GM12878 (cell line): ENCODE measurements around the gene KCTD12. TPM values are rescaled to one million over a fixed set of nuclear protein-coding genes. Genes with fewer than 3 reads are reported as not detected.

ENCODE experiments used
- ATAC-seq: fragments of 200-7000 bp; cut with Tn5 transposase; 3 replicates; pipeline ENCODE4 v1.9.1; 2020; ENCODE audit warnings: mild to moderate bottlenecking, moderate library complexity
- BruUV-seq: library from RNA; stranded (reverse); fragments of 400-500 nt; replicated peaks from 2 replicates; lab custom pipeline; 2021; lab: Mats Ljungman, UMichigan
- CTCF ChIA-PET: fragments of 300-600 bp; sonication (Branson Sonifier 250); formaldehyde crosslinking; extraction: SDS; loops from one replicate; lab custom pipeline; 2021; ENCODE audit warnings: inconsistent platforms; lab: Yijun Ruan, JAX
- POLR2A ChIA-PET: fragments of 350-600 bp; formaldehyde crosslinking; extraction: SDS; loops from one replicate; lab custom pipeline; 2021; ENCODE audit warnings: inconsistent platforms; lab: Charles Lee
- RAD21 ChIA-PET: fragments of 300-600 bp; sonication (Branson Sonifier 250); formaldehyde crosslinking; loops from one replicate; lab custom pipeline; 2023; ENCODE audit warnings: antibody characterized with exemption; ENCODE audit not compliant: unreplicated experiment; lab: Charles Lee
- SMC1A ChIA-PET: fragments of 300-600 bp; sonication (Branson Sonifier 250); formaldehyde crosslinking; loops from one replicate; lab custom pipeline; 2023; ENCODE audit not compliant: unreplicated experiment, uncharacterized antibody; lab: Charles Lee
- DNase-seq: peaks from one replicate; pipeline ENCODE4 v3.0.0-alpha.2; 2011; ENCODE audit warnings: low read depth, low spot score
- FAIRE-seq: peaks from 3 replicates; lab custom pipeline; 2011; peaks lifted over from hg19 to GRCh38; lab: Jason Lieb, UNC
- H2AFZ ChIP-seq: 2 replicates; pipeline ENCODE4 v1.6.0; 2011; ENCODE audit warnings: low read depth, low read length, control low read depth; ENCODE audit not compliant: control insufficient read depth
- H3K27ac ChIP-seq: 2 replicates; pipeline ENCODE4 v1.5.1; 2011; ENCODE audit warnings: control low read depth; ENCODE audit not compliant: control insufficient read depth, insufficient read depth
- H3K27me3 ChIP-seq, 2 experiments: replicated peaks in 1 of 2; 2 replicates each; pipeline versions ENCODE4 v1.6.0 to v1.6.1; 2011; ENCODE audit warnings: low read length in 1 of 2; ENCODE audit not compliant: control insufficient read depth in 2 of 2, insufficient read depth in 2 of 2
- H3K36me3 ChIP-seq, 2 experiments: 2 replicates each; pipeline ENCODE4 v1.5.1; 2011; ENCODE audit warnings: low read length in 1 of 2; ENCODE audit not compliant: control insufficient read depth in 2 of 2, insufficient read depth in 2 of 2
- H3K4me1 ChIP-seq: 2 replicates; pipeline ENCODE4 v1.6.1; 2011; ENCODE audit warnings: mild to moderate bottlenecking, low read length, moderate library complexity, mixed read lengths; ENCODE audit not compliant: control insufficient read depth, insufficient read depth
- H3K4me2 ChIP-seq: 2 replicates; pipeline ENCODE4 v1.6.0; 2011; ENCODE audit warnings: control low read depth; ENCODE audit not compliant: control insufficient read depth, insufficient read depth
- H3K4me3 ChIP-seq: fragments of 200-600 bp; sonication (generic); 2 replicates; pipeline ENCODE4 v1.5.1; 2016
- H3K79me2 ChIP-seq: 2 replicates; pipeline ENCODE4 v1.6.0; 2011; ENCODE audit warnings: low read length; ENCODE audit not compliant: control insufficient read depth, insufficient read depth
- H3K9ac ChIP-seq: 2 replicates; pipeline ENCODE4 v1.8.0; 2011; ENCODE audit warnings: low read length, control low read depth, mixed read lengths; ENCODE audit not compliant: control insufficient read depth, insufficient read depth
- H3K9me3 ChIP-seq: replicated peaks from 3 replicates; pipeline ENCODE4 v1.5.1; 2011; ENCODE audit warnings: mild to moderate bottlenecking, low read length; ENCODE audit not compliant: control insufficient read depth, insufficient read depth
- H4K20me1 ChIP-seq: 2 replicates; pipeline ENCODE4 v1.6.0; 2011; ENCODE audit not compliant: control insufficient read depth, insufficient read depth
- IKZF1 ChIP-seq: fragments of 450-650 bp; conservative IDR thresholded peaks from 2 replicates; pipeline ENCODE4 v1.6.1; 2017; ENCODE audit warnings: antibody characterized with exemption, mild to moderate bottlenecking
- JUND ChIP-seq: IDR thresholded peaks from 2 replicates; pipeline ENCODE4 v1.6.1; 2012; ENCODE audit warnings: low read depth, mild to moderate bottlenecking, low read length, improper control_type of control experiment, moderate library complexity
- NFXL1 ChIP-seq: fragments of 450-650 bp; IDR thresholded peaks from 2 replicates; pipeline ENCODE4 v1.6.1; 2017; ENCODE audit warnings: antibody characterized with exemption, mild to moderate bottlenecking, borderline replicate concordance
- PAX5 ChIP-seq: IDR thresholded peaks from 2 replicates; pipeline ENCODE4 v1.6.1; 2011; ENCODE audit warnings: low read depth, low read length, borderline replicate concordance
- SPI1 ChIP-seq: IDR thresholded peaks from 2 replicates; pipeline ENCODE4 v1.6.1; 2011; ENCODE audit warnings: low read depth, mild to moderate bottlenecking, low read length, moderate library complexity, borderline replicate concordance; ENCODE audit not compliant: insufficient read depth
- TARDBP ChIP-seq: IDR thresholded peaks from 2 replicates; pipeline ENCODE4 v1.6.1; 2016; ENCODE audit warnings: borderline replicate concordance
- ZZZ3 ChIP-seq: IDR thresholded peaks from 2 replicates; pipeline ENCODE4 v1.6.1; 2011; ENCODE audit warnings: low read depth; ENCODE audit not compliant: control insufficient read depth, insufficient read length
- WGBS: methylation state at CpG from one replicate; pipeline ENCODE4 v1.1.6; 2016; ENCODE audit warnings: low lambda C conversion rate; ENCODE audit not compliant: insufficient replicate concordance, insufficient coverage; ENCODE audit errors: missing lambda C conversion rate; 5-methylcytosine and 5-hydroxymethylcytosine counted together
- in situ Hi-C: fragments of 300-500 bp; cut with MboI; formaldehyde crosslinking; loops from 9 replicates; pipeline ENCODE4 v1.14.3; 2018; ENCODE audit warnings: mixed read lengths
- intact Hi-C: fragments of 100-400 bp; cut with micrococcal nuclease; formaldehyde crosslinking; loops from one replicate; pipeline ENCODE4 v1.14.2; 2022; ENCODE audit not compliant: unreplicated experiment
- polyA plus RNA-seq, 11 experiments: library from polyadenylated mRNA; depleted of rRNA in 4 of 11; unstranded in 6 of 11; stranded (reverse) in 5 of 11; fragments of >200 nt; fragmentation: Nextera tagmentation in 4 of 11; fragmentation: Illumina TruSeq in 1 of 11; extraction: Ambion mirVana in 4 of 11; extraction: Trizol in 1 of 11; gene quantifications; 1 replicate in 1 of 11; 2 replicates in 10 of 11; pipeline versions ENCODE4 v1.2.1 to v1.2.3, GENCODE V29; 2011 to 2016; ENCODE audit warnings: inconsistent platforms in 2 of 11, missing spikeins in 2 of 11, low read depth in 1 of 11
- total RNA-seq, 4 experiments: library from RNA; depleted of rRNA in 3 of 4; stranded (reverse); fragments of >200 nt in 3 of 4; fragmentation: Illumina TruSeq in 1 of 4; extraction: Trizol in 1 of 4; gene quantifications; 2 replicates each; pipeline versions ENCODE4 v1.2.1 to v1.2.3, GENCODE V29; 2013 to 2021
- TF ChIP-seq, protein P1 (sequence below): IDR thresholded peaks from 2 replicates; pipeline ENCODE4 v1.6.1; 2011; ENCODE audit warnings: borderline replicate concordance, low read depth, mild to moderate bottlenecking, moderate library complexity, mixed read lengths, low read length; ENCODE audit not compliant: insufficient read depth; ENCODE audit errors: extremely low read length

KCTD12 gene
- total and polyA plus RNA-seq, 10 of the 15 experiments (the other 5 are each of a cell fraction or from before 2014, with no cell fraction given): 0.24 to 2.9 (median 0.92) TPM

DNA sequence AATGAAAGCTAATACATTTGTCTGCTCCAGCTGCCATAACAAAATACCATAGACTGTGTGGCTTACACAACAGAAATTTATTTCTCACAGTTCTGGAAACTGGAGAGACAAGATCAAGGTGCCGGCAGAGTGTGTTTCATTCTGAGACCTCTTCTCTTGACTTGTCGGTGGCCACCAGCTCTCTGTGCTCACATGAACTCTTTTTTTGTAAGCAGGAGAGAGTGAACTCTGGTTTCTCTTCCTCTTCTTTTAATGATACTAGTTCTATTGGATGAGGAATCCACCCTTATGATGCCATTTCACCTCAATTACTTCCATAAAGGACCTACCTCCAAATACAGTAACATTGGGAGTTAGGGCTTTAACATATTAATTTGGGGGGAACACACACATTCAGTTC, 11.7 kb downstream of the KCTD12 start:
- POLR2A ChIA-PET: no interaction called here
- Histone ChIP-seq H3K27me3 (peaks cover 0 to 3% of the 10 kb centered on the region in 2 experiments; a peak in 2 of 4 replicates), H3K4me2 (no peak overlapping the region), H3K4me1 (no peaks in the 10 kb centered on the region), H3K9ac (no peak overlapping the region), H3K4me3 (no peak overlapping the region), H4K20me1 (no peaks in the 10 kb centered on the region), H3K9me3 (no peaks in the 10 kb centered on the region), H3K36me3 (no peaks in the 10 kb centered on the region), H2AFZ (no peak overlapping the region; the same call in 1 of the 2 replicates)
- 0% methylated on average over 2 of the region's 2 CpGs for WGBS
- SMC1A ChIA-PET: interaction anchor here (0.7 to 1.1 kb wide), 3 partner anchors 9 to 310 kb away, joined by 3 to 4 read pairs (median 3); no protein-coding TSS in a partner anchor
- no TSS peak for BruUV-seq
- RAD21 ChIA-PET: interaction anchor here (0.8 kb wide), 2 partner anchors 10 to 15 kb away, joined by 3 read pairs; no protein-coding TSS in a partner anchor
- CTCF ChIA-PET: interaction anchor here (2.3 kb wide), 1 partner anchor 29 kb away, joined by 12 read pairs; no protein-coding TSS in a partner anchor
- peak; percentile 70 for FAIRE-seq
- TF ChIP-seq SPI1 (peak; percentile 67; the same call in 1 of the 2 replicates), TARDBP (no peak), IKZF1 (no peak), NFXL1 (no peak), JUND (no peak), ZZZ3 (no peak), PAX5 (no peak)
- TF ChIP-seq, protein P1, sequence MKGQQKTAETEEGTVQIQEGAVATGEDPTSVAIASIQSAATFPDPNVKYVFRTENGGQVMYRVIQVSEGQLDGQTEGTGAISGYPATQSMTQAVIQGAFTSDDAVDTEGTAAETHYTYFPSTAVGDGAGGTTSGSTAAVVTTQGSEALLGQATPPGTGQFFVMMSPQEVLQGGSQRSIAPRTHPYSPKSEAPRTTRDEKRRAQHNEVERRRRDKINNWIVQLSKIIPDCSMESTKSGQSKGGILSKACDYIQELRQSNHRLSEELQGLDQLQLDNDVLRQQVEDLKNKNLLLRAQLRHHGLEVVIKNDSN: no peak
- TF ChIP-seq, all 136 proteins: peak for 1
- intact Hi-C loops: no loop called here
- no peaks in the 10 kb centered on the region for H3K79me2 ChIP-seq
- in situ Hi-C loops: no loop called here
- no peak overlapping the region for H3K27ac ChIP-seq
- no peak for DNase-seq
- peak; percentile 68; the same call in 2 of the 3 replicates for ATAC-seq
